Spleen (tissue), 11 donors: ENCODE results near the gene IL36RN. TPM values are rescaled to one million over a fixed set of nuclear protein-coding genes. Genes with fewer than 3 reads are reported as not detected.

Experiments used
- DNase-seq: peaks from one replicate; pipeline ENCODE4 v3.0.0-alpha.2; 2020
- H3K27ac ChIP-seq, 8 donors: fragments of 200-600 bp; sonication (generic) in 7 of 8; 1 replicate in 4 of 8; 2 replicates in 4 of 8; pipeline versions ENCODE4 v1.5.0 to v1.8.0; 2016 to 2021; ENCODE audit warnings: inconsistent platforms in 4 of 8, mild to moderate bottlenecking in 4 of 8, moderate library complexity in 1 of 8
- H3K27me3 ChIP-seq, 7 donors: fragments of 200-600 bp; sonication (generic) in 6 of 7; replicated peaks in 1 of 7; 1 replicate in 4 of 7; 2 replicates in 3 of 7; pipeline versions ENCODE4 v1.5.0 to v1.8.0; 2016 to 2021; ENCODE audit warnings: inconsistent platforms in 3 of 7, mild to moderate bottlenecking in 1 of 7
- H3K36me3 ChIP-seq, 6 donors: fragments of 200-600 bp; sonication (generic) in 5 of 6; 1 replicate in 4 of 6; 2 replicates in 2 of 6; pipeline versions ENCODE4 v1.5.0 to v1.8.0; 2016 to 2021; ENCODE audit warnings: inconsistent platforms in 2 of 6
- H3K4me1 ChIP-seq, 6 donors: fragments of 200-600 bp; sonication (generic) in 5 of 6; 1 replicate in 3 of 6; 2 replicates in 3 of 6; pipeline versions ENCODE4 v1.5.0 to v1.8.0; 2016 to 2021; ENCODE audit warnings: inconsistent platforms in 3 of 6
- H3K4me3 ChIP-seq, 8 donors: fragments of 200-600 bp; sonication (generic) in 7 of 8; 1 replicate in 4 of 8; 2 replicates in 4 of 8; pipeline versions ENCODE4 v1.5.0 to v1.8.0; 2016 to 2021; ENCODE audit warnings: inconsistent platforms in 4 of 8, mild to moderate bottlenecking in 4 of 8, moderate library complexity in 2 of 8
- H3K9me3 ChIP-seq, 8 donors: fragments of 200-600 bp; sonication (generic) in 7 of 8; 1 replicate in 4 of 8; 2 replicates in 4 of 8; pipeline versions ENCODE4 v1.5.0 to v1.8.0; 2016 to 2021; ENCODE audit warnings: inconsistent platforms in 4 of 8
- POLR2A ChIP-seq, 3 donors: fragments of 450-650 bp; IDR thresholded peaks; one replicate each; pipeline ENCODE4 v1.5.1; 2017; ENCODE audit warnings: antibody characterized with exemption in 3 of 3, mild to moderate bottlenecking in 1 of 3
- POLR2AphosphoS5 ChIP-seq, 3 donors: sonication (generic); formaldehyde crosslinking; IDR thresholded peaks; one replicate each; pipeline ENCODE4 v1.5.1; 2017; ENCODE audit warnings: antibody characterized with exemption in 3 of 3
- WGBS, 5 donors: extraction: QIAGEN DNeasy Blood & Tissue Kit in 3 of 5; methylation state at CpG; one replicate each; pipeline versions ENCODE4 v1.1.5 to v1.1.7; 2013 to 2018; 5-methylcytosine and 5-hydroxymethylcytosine counted together
- intact Hi-C: fragments of 100-400 bp; cut with DNase I; formaldehyde crosslinking; loops from one replicate; pipeline ENCODE4 v1.15.0; 2023; ENCODE audit warnings: low total_unique reads
- polyA plus RNA-seq, 3 donors: library from polyadenylated mRNA; stranded (reverse); fragments of 200-250 nt; gene quantifications; one replicate each; pipeline ENCODE4 v1.2.1, GENCODE V29; 2013
- total RNA-seq, 7 donors: library from RNA; depleted of rRNA in 3 of 7; stranded (reverse); fragments of >200 nt in 3 of 7; fragmentation: NEBNext Ultra II Directional in 4 of 7; extraction: Animal tissue kit (Norgen Biotek cat#: 25700) in 4 of 7; gene quantifications; one replicate each; pipeline versions ENCODE4 v1.1.0 to v1.2.1, GENCODE V29; 2016 to 2021
- TF ChIP-seq, protein P1 (sequence below), 11 experiments: fragments of 200-600 bp in 7 of 11; fragments of 450-650 bp in 4 of 11; sonication (generic) in 4 of 11; IDR thresholded peaks in 8 of 11; conservative IDR thresholded peaks in 3 of 11; 1 replicate in 7 of 11; 2 replicates in 4 of 11; pipeline versions ENCODE4 v1.4.0 to v1.8.0; 2016 to 2021; ENCODE audit warnings: antibody characterized with exemption in 11 of 11, inconsistent platforms in 4 of 11, mild to moderate bottlenecking in 1 of 11
- donor health status: healthy with polysubstance abuse.
- donor health status: DM: no; HTN: no; CAD: no; lungs with moderate emphysema.
- donor health status: DM: no; HTN: no; CAD: no.
- donor health status: Bipolar disorder and iron deficiency.
- donor health status: healthy.
- donor health status: DM: no; HTN: no; CAD: no.
- donor health status: DM: yes; HTN: yes; CAD: no.

Gene IL36RN
- total and polyA plus RNA-seq, 10 donors, result not detected

DNA sequence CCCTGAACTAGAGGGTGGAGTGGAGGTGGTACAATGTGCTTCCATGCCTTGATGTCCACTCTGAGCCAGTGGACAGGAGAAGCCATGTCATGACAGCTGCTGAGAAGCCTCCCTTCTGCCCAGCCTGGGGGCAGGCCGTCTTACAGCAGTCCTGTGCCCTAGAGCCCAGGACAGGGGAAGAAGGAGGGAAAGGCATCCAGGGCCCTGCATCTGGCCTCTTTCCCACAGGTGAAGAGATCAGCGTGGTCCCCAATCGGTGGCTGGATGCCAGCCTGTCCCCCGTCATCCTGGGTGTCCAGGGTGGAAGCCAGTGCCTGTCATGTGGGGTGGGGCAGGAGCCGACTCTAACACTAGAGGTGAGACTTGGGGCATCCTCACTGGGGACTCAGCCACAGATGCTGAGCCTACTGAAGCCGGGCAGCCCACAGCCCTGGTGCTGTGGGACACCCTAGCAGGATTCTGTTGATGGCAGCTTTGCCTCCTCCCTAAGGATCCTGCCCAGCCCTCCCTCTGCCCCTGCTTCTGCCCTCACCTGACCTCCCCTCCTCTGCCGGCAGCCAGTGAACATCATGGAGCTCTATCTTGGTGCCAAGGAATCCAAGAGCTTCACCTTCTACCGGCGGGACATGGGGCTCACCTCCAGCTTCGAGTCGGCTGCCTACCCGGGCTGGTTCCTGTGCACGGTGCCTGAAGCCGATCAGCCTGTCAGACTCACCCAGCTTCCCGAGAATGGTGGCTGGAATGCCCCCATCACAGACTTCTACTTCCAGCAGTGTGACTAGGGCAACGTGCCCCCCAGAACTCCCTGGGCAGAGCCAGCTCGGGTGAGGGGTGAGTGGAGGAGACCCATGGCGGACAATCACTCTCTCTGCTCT, 3.1 kb downstream of the IL36RN start:
- H3K36me3 ChIP-seq, result no peaks in the 10 kb centered on the region
- intact Hi-C loops, result no loop called here
- no peak overlapping the region for H3K4me3 ChIP-seq
- TF ChIP-seq POLR2AphosphoS5 (IDR thresholded peaks at IDR 0.05) (no peak), POLR2A (IDR thresholded peaks at IDR 0.05) (no peak)
- TF ChIP-seq, protein P1, sequence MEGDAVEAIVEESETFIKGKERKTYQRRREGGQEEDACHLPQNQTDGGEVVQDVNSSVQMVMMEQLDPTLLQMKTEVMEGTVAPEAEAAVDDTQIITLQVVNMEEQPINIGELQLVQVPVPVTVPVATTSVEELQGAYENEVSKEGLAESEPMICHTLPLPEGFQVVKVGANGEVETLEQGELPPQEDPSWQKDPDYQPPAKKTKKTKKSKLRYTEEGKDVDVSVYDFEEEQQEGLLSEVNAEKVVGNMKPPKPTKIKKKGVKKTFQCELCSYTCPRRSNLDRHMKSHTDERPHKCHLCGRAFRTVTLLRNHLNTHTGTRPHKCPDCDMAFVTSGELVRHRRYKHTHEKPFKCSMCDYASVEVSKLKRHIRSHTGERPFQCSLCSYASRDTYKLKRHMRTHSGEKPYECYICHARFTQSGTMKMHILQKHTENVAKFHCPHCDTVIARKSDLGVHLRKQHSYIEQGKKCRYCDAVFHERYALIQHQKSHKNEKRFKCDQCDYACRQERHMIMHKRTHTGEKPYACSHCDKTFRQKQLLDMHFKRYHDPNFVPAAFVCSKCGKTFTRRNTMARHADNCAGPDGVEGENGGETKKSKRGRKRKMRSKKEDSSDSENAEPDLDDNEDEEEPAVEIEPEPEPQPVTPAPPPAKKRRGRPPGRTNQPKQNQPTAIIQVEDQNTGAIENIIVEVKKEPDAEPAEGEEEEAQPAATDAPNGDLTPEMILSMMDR (IDR thresholded peaks at IDR 0.05 in 8 of 11, conservative IDR thresholded peaks at IDR 0.05 in 3 of 11), result no peak
- 85 to 94% (median 89%) methylated on average over 11 to 18 of the region's 18 CpGs for WGBS, 5 donors
- H3K4me1 ChIP-seq, result no peaks in the 10 kb centered on the region
- H3K27me3 ChIP-seq, result peaks cover 0 to 20% (median 0%) of the 10 kb centered on the region in 7 donors
- no peak overlapping the region for H3K27ac ChIP-seq
- DNase-seq, result no peak
- no peaks in the 10 kb centered on the region for H3K9me3 ChIP-seq

DNA sequence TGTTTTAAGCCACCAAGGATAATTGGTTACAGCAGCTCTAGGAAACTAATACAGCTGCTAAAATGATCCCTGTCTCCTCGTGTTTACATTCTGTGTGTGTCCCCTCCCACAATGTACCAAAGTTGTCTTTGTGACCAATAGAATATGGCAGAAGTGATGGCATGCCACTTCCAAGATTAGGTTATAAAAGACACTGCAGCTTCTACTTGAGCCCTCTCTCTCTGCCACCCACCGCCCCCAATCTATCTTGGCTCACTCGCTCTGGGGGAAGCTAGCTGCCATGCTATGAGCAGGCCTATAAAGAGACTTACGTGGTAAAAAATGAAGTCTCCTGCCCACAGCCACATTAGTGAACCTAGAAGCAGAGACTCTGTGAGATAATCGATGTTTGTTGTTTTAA, 5.3 kb downstream of the IL36RN start:
- TF ChIP-seq, protein P1 (IDR thresholded peaks at IDR 0.05 in 8 of 11, conservative IDR thresholded peaks at IDR 0.05 in 3 of 11), result no peak
- no peak for TF ChIP-seq POLR2A (IDR thresholded peaks at IDR 0.05)
- intact Hi-C loops, result no loop called here
- WGBS, 5 donors, result 82 to 93% (median 88%) methylated on average over 5 of the region's 5 CpGs
- Histone ChIP-seq H3K36me3 (no peaks in the 10 kb centered on the region), H3K4me3 (no peak overlapping the region), H3K27ac (no peak overlapping the region), H3K27me3 (peaks cover 0 to 16% (median 0%) of the 10 kb centered on the region in 7 donors), H3K9me3 (no peaks in the 10 kb centered on the region), H3K4me1 (no peaks in the 10 kb centered on the region)
- DNase-seq, result no peak

DNA sequence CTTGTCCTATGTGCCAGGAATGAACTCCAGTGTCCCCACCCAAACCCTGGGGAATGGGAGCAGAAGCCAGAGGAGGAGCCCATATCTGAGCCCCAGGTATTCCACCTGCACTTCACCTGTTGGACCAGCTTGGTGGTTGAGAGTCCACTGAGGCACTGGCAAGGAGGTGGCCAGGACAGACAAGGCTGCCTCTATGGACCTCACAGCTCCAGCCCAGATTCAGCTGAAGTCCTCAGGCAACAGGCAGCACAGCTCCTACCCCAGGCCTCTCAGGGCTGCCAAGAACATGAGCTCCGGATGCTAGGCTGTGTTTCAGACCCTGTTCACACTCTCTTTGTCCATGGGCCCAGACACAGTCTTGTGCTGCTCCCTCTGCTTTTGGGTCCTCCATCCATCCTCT, 5.9 kb downstream of the IL36RN start:
- no peak for DNase-seq
- Histone ChIP-seq H3K4me3 (no peak overlapping the region), H3K36me3 (no peaks in the 10 kb centered on the region), H3K4me1 (no peaks in the 10 kb centered on the region), H3K27ac (no peak overlapping the region), H3K9me3 (no peaks in the 10 kb centered on the region), H3K27me3 (peaks cover 0 to 11% (median 0%) of the 10 kb centered on the region in 7 donors)
- TF ChIP-seq POLR2A (IDR thresholded peaks at IDR 0.05) (no peak), POLR2AphosphoS5 (IDR thresholded peaks at IDR 0.05) (no peak)
- TF ChIP-seq, protein P1 (IDR thresholded peaks at IDR 0.05 in 8 of 11, conservative IDR thresholded peaks at IDR 0.05 in 3 of 11), result no peak
- 71 to 94% (median 86%) methylated on average over 1 of the region's 1 CpG for WGBS, 5 donors
- intact Hi-C loops, result no loop called here

DNA sequence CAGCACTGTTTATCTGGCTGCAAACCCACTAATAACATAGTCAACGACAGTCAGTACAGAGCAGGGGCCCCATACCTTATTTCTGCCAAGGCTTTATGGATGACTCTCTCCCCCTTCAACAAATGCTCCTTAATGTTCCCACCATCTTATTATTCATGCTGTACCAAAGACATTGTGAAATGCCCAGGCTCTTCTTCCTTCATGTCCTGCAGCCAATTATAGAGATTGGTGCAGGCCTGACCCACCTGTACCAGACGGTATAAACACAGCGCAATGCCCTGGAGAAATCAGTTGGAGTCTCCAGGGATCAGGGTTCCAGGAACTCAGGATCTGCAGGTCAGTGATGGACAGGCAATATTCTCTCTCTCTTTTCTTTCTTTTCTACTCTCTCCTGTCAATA, 8.7 kb downstream of the IL36RN start, which contains the start of gene IL1F10:
Gene IL1F10 (plus strand): TSS at position 290 of the 400 bp plus-strand sequence. CDS start 4,769 bp downstream, outside the sequence.
- no peak within 1 kb of the TSS for H3K4me3 ChIP-seq
- 85 to 95% (median 91%) methylated on average over 3 of the region's 3 CpGs for WGBS, 5 donors
- no peaks in the 10 kb centered on the region for H3K36me3 ChIP-seq
- H3K4me1 ChIP-seq, result no peaks in the 10 kb centered on the region
- no peak for DNase-seq
- H3K27ac ChIP-seq, result no peak within 1 kb of the TSS
- intact Hi-C loops, result no loop called here
- no peaks in the 10 kb centered on the region for H3K9me3 ChIP-seq
- TF ChIP-seq, protein P1 (IDR thresholded peaks at IDR 0.05 in 8 of 11, conservative IDR thresholded peaks at IDR 0.05 in 3 of 11), result no peak
- no peak for TF ChIP-seq POLR2AphosphoS5 (IDR thresholded peaks at IDR 0.05)
- no peak for TF ChIP-seq POLR2A (IDR thresholded peaks at IDR 0.05)
- peaks cover 0 to 7% (median 0%) of the 10 kb centered on the region in 7 donors for H3K27me3 ChIP-seq
